Esophagus squamous epithelium (tissue), 4 donors: ENCODE results near the gene CLEC2L.

ENCODE experiments used
- CTCF ChIP-seq, 6 experiments: fragments of 450-650 bp in 4 of 6; fragments of 200-600 bp in 2 of 6; sonication (generic) in 2 of 6; IDR thresholded peaks; one replicate each; pipeline ENCODE4 v1.5.1; 2016 to 2019; ENCODE audit warnings: antibody characterized with exemption in 6 of 6, mild to moderate bottlenecking in 4 of 6, moderate library complexity in 4 of 6
- POLR2A ChIP-seq, 4 donors: fragments of 450-650 bp; IDR thresholded peaks; one replicate each; pipeline ENCODE4 v1.6.1; 2017; ENCODE audit warnings: antibody characterized with exemption in 4 of 4, mild to moderate bottlenecking in 4 of 4, moderate library complexity in 3 of 4

GRCh38 chr7:139479620-139480019 lies 43.9 kb upstream of the CLEC2L start:
- TF ChIP-seq CTCF (IDR thresholded peaks at IDR 0.05) (no peak), POLR2A (IDR thresholded peaks at IDR 0.05) (no peak)
